Prostate gland (tissue), 2 donors: ENCODE results near the gene PRDM10.

ENCODE experiments used
- CTCF ChIP-seq, 4 experiments: fragments of 200-600 bp in 2 of 4; fragments of 450-650 bp in 2 of 4; sonication (generic) in 2 of 4; IDR thresholded peaks; 1 replicate in 3 of 4; 2 replicates in 1 of 4; pipeline ENCODE4 v1.5.1; 2016 to 2019; ENCODE audit warnings: antibody characterized with exemption in 4 of 4, mild to moderate bottlenecking in 2 of 4, moderate library complexity in 2 of 4
- POLR2A ChIP-seq: fragments of 450-650 bp; IDR thresholded peaks from one replicate; pipeline ENCODE4 v1.6.1; 2016; ENCODE audit warnings: antibody characterized with exemption, mild to moderate bottlenecking

- TF ChIP-seq POLR2A (no peak), CTCF (IDR thresholded peaks at IDR 0.05) (no peak)
Observed at GRCh38 chr11:129974237-129974636, 28.4 kb downstream of the PRDM10 start.
